ENCODE measurements around the gene PSME1.

The PSME1 gene

DNA sequence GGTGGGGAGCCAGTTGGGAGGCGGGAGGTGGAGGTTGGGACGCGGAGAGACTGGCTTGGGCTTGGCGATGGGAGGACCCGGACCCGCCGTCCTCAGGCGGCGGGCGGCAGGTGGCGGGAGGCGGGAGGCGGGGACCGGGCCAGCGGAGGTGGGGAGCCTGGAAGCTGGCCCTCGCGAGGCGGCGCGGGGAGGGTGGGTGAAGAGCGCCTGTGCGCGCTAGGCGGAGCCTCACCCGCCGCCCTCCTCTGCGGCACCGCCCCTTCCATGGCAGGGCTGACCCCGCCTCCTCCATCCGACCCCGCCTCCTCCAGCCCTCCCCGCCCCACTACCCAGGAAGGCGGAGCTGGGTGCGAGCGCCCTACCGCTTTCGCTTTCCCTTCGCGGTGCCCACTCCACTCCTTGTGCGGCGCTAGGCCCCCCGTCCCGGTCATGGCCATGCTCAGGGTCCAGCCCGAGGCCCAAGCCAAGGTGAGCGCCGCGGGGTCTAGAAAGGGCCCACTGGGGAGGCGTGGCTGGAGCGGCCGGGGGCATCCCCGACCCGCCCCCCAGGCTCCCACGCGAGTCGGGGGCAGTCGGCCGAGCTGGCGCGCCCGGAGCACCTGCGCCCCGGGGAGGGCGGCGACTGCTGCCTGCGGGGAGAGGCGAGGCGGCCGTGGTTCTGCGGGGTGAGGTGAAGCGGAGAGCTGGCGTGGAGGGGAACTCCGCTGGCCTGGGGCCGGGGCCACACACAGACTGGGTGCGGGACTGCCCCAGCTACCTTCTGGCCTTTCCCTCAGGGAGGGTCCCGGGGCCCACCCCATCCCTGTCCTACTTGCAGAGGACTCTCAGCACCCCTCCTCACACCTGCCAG lies at the start of gene PSME1:
TSS of gene PSME1 (plus strand) at position 361 of the 850 bp plus-strand sequence. CDS start at position 430, 69 bp downstream.
- peak; percentile 95 for DNase-seq

GRCh38 chr14:24087004-24087403 lies 49.0 kb upstream of the PSME1 start:
- DNase-seq = no peak

- DNase-seq = no peak
These were observed 47.9 kb upstream of the PSME1 start for GRCh38 chr14:24088095-24088494.

- no peak for DNase-seq
These were observed 46.1 kb upstream of the PSME1 start for GRCh38 chr14:24089890-24090289.

DNA sequence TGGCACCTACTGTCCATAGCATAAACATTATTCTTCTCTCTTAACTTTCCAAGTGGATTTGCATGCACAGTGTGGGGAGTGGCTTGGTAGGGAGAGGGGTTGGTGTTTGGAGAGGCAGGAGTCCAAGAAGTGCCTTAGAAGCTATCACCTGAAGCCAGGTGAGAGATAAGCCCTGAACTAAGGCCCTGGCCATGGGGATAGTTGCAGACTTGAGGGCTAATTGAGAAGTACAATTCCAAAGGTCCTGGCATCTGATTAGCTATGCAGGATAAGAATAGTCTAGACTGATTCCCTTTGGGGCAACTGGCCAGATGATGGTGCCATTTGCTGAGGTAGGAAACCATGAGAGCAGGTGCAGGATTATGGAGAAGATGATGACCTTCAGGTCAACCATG lies 43.9 kb upstream of the PSME1 start:
- DNase-seq = no peak

DNA sequence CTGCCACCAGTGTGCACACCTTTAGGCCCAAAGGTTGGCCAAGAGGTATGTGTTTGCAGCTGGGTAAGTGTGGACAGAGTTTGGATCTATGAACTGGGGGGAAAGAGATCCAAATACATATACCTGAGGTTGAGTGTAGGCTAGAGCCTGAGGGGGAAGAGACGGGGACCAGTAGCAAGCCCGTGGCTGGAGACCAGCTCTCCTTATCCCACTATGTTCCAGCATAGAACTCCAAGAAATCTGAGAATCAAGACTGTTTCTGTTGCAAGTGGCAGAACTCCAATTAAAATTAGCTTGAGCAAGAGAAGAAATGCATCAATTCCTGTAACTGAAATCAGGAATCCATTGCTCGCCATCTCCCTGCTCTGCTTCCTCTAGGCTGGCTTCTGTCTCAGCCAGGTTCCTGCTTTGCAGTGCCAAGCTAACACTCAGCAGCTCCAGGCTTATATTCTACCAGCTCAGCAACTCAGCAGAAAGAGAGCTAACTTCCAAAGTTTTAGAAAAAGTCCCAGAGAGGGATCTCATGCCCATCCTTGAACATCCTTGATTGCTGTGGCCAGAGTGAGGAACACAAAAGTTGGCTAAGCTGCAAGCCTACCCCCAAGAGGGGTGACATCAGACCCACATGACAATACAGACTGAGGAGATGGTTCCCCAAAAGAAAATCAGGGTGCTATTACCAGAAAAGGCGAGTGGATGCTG lies 43.3 kb upstream of the PSME1 start:
- peak; percentile 38 for DNase-seq

DNA sequence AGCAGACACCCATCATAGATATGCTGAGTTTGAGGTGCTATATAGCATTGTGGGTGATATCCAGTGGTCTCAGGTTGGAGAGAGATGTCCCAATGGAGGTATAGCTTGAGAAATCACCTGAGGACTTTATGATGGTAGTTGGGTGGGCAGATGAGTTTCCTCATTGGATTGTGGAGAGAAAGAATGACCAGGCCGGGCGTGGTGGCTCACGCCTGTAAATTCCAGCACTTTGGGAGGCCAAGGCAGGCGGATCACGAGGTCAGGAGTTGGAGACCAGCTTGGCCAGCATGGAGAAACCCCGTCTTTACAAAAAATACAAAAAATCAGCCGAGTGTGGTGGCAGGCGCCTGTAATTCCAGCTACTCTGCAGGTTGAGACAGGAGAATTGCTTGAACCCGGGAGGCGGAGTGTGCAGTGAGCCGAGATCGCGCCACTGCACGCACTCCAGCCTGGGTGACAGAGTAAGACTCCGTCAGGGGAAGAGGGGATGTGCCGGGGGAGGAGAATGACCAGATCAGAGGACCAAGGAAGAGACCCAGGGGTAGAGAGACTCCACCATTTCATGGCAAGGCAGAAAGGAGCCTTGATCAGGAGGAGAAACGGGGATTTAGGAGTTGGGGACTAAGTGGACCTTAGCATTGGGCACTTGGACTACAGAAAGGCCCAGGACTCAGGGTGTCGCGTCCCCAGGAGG lies 42.6 kb upstream of the PSME1 start:
- no peak for DNase-seq

- DNase-seq = peak; percentile 89
These were observed 41.8 kb upstream of the PSME1 start, which contains the start of gene PCK2 for GRCh38 chr14:24093901-24094840. PCK2 (plus strand) TSS chr14:24094311; CDS start chr14:24094406, 95 bp downstream.

- no peak for DNase-seq
These were observed 41.1 kb upstream of the PSME1 start for GRCh38 chr14:24094841-24095270.

DNA sequence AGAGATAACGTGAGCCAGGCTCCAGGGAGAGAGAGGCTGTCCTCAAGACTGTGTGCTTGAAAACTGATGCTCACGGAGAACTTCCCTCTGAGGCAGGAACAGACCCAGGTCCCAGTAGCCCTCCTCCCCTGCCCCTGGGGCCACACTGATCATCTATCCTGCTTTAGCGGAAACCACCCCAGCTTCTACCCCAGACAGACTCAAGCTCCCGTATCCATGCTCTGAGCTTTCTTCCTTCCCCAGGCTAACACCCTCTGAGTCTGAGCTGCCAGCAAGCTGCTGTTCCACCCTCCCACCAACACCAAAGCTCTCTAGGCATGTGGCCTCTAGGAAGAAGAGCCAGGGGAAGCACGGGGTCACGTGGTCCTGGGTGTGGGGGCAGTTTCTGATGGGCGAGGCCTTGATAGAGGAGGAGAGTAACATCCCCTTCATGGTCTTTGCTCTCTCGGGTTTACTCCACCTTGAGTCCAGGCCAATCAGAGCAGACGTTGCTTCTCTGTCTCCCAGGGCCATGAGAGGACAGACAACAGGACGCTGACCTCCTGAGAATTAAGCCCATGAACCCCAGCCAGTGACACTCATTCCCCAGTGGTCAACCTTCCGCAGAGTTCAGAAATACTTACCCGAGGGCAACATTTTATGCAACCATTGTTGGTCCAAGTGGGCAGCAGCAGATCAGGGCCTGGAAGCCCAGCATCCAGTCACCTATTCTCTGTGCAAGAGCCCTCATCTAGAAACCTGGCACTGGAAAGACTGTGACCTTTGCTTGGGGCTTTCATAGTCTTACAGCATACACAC lies 40.5 kb upstream of the PSME1 start:
- DNase-seq = no peak

DNA sequence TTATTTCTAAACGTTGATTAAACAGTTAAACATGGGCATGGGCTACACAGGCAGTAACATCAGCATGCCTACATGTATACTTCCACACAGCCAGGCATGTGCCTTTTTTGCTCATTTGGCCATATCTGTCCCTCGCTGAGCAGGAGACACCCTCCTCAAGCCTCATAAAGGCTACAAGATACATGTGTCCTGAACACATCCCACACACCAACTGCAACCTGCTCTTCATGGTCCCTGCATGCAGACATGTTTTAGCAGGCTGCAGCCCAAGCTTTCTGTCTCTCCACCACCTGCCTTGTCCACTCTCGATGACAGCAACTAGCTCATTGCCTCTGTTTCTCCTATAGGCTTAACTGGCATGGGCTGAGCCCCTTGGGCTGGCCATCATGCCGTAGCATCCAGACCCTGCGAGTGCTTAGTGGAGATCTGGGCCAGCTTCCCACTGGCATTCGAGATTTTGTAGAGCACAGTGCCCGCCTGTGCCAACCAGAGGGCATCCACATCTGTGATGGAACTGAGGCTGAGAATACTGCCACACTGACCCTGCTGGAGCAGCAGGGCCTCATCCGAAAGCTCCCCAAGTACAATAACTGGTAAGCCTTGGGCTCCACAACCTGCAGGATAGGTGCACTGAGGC lies 39.3 kb upstream of the PSME1 start:
- no peak for DNase-seq

GRCh38 chr14:24098229-24098926 lies 37.6 kb upstream of the PSME1 start:
- DNase-seq = no peak

- no peak for DNase-seq
These were observed 36.8 kb upstream of the PSME1 start for GRCh38 chr14:24098927-24099813.

- no peak for DNase-seq
These were observed 35.6 kb upstream of the PSME1 start for GRCh38 chr14:24100197-24100981.

DNA sequence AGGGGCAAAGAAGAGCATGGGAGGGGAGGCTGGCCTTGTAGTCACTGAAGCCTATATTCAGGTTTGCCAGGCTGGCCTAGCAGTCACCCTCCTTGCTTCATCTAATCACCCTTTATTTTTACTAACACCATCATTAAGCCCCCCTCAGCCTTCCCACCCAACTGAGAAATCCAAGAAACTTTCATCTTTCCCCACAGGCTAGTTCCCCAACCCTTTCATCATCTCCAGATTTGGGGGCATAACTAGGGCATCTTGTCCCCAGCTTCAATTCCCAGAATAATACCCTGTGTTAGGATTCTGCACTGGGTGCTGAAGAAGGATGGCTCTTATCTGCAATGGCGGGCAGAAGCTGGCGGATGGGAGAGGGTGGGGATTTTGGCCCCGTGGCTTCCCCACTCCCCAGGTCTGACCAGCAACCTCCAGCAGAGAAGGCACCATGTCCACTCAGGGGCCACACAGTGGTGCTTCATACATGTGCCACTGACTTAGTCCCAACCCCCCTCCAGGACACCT lies 35.0 kb upstream of the PSME1 start:
- no peak for DNase-seq

GRCh38 chr14:24102357-24103048 lies 33.5 kb upstream of the PSME1 start:
- no peak for DNase-seq

DNA sequence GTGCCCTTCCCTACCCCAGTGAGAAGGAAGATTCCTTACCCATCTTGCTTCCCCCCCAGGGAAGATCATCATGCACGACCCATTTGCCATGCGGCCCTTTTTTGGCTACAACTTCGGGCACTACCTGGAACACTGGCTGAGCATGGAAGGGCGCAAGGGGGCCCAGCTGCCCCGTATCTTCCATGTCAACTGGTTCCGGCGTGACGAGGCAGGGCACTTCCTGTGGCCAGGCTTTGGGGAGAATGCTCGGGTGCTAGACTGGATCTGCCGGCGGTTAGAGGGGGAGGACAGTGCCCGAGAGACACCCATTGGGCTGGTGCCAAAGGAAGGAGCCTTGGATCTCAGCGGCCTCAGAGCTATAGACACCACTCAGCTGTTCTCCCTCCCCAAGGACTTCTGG lies 32.5 kb upstream of the PSME1 start:
- DNase-seq = no peak
